Measurements from ENCODE around the gene AMIGO2. TPM values are rescaled to one million over a fixed set of nuclear protein-coding genes. Genes with fewer than 3 reads are reported as not detected.

The AMIGO2 gene
- total RNA-seq, 4 donors from 2014 or later: 1.4 to 2.7 (median 2.3) TPM

- H3K4me1 ChIP-seq: peaks cover 8% of the 10 kb centered on the region
- TF ChIP-seq POLR2AphosphoS5 (IDR thresholded peaks at IDR 0.05) (no peak), EP300 (IDR thresholded peaks at IDR 0.05) (no peak), POLR2A (IDR thresholded peaks at IDR 0.05) (no peak), CTCF (IDR thresholded peaks at IDR 0.05) (no peak)
- no peak overlapping the region for H3K27ac ChIP-seq
- DNase-seq (ENCODE audit: low spot score in 2 of 2): no peak
- WGBS: 92% methylated on average over 2 of the region's 2 CpGs
- no peaks in the 10 kb centered on the region for H3K9me3 ChIP-seq
- H3K27me3 ChIP-seq: peaks cover 3% of the 10 kb centered on the region
- H3K36me3 ChIP-seq: no peaks in the 10 kb centered on the region
- H3K4me3 ChIP-seq: no peak overlapping the region
Observed at GRCh38 chr12:47029903-47030302, 49.9 kb downstream of the AMIGO2 start.

- DNase-seq (ENCODE audit: low spot score in 2 of 2): no peak
Observed at GRCh38 chr12:47028981-47029708, 50.6 kb downstream of the AMIGO2 start.

GRCh38 chr12:47028186-47028585, 51.6 kb downstream of the AMIGO2 start:
- H3K27me3 ChIP-seq: peaks cover 3% of the 10 kb centered on the region
- H3K9me3 ChIP-seq: no peaks in the 10 kb centered on the region
- no peaks in the 10 kb centered on the region for H3K36me3 ChIP-seq
- H3K27ac ChIP-seq: no peak overlapping the region
- no peak overlapping the region for H3K4me3 ChIP-seq
- 84% methylated on average over 5 of the region's 5 CpGs for WGBS
- DNase-seq (ENCODE audit: low spot score in 2 of 2): no peak
- no peak for TF ChIP-seq POLR2AphosphoS5 (IDR thresholded peaks at IDR 0.05)
- no peak for TF ChIP-seq EP300 (IDR thresholded peaks at IDR 0.05)
- no peak for TF ChIP-seq POLR2A (IDR thresholded peaks at IDR 0.05)
- no peak for TF ChIP-seq CTCF (IDR thresholded peaks at IDR 0.05)
- peaks cover 6% of the 10 kb centered on the region for H3K4me1 ChIP-seq

More at GRCh38 chr12:47028981-47029708, 50.6 kb downstream of the AMIGO2 start:
- no peaks in the 10 kb centered on the region for H3K36me3 ChIP-seq
- H3K27me3 ChIP-seq: peaks cover 3% of the 10 kb centered on the region
- no peak overlapping the region for H3K27ac ChIP-seq
- 82% methylated on average over 4 of the region's 4 CpGs for WGBS
- TF ChIP-seq CTCF (IDR thresholded peaks at IDR 0.05) (no peak), POLR2A (IDR thresholded peaks at IDR 0.05) (no peak), EP300 (IDR thresholded peaks at IDR 0.05) (no peak), POLR2AphosphoS5 (IDR thresholded peaks at IDR 0.05) (no peak)
- H3K4me3 ChIP-seq: no peak overlapping the region
- H3K9me3 ChIP-seq: no peaks in the 10 kb centered on the region
- peaks cover 8% of the 10 kb centered on the region for H3K4me1 ChIP-seq

Other genes starting within 250 kb of the AMIGO2 start
- 1 to 10 TPM in 1 of 4 donors, under 1 TPM in 1, not detected in 2; 0.65 to 5.1 TPM for gene PCED1B, start 338 bp downstream of the AMIGO2 start, total RNA-seq

Measured in suprapubic skin (tissue), 4 donors.